B cell (primary cell): ENCODE results near the gene PSMD2. TPM values are rescaled to one million over a fixed set of nuclear protein-coding genes. Genes with fewer than 3 reads are reported as not detected.

Experiments
- ATAC-seq: fragments of 200-7000 bp; cut with Tn5 transposase; one replicate; pipeline ENCODE4 v1.10.0; 2021; ENCODE audit warnings: low read depth, mild to moderate bottlenecking, moderate number of reproducible peaks, moderate library complexity
- CTCF ChIA-PET: fragments of 350-600 bp; sonication (Branson Sonifier 250); formaldehyde crosslinking; loops from one replicate; lab custom pipeline; 2021; ENCODE audit warnings: antibody characterized with exemption, inconsistent platforms; lab: Charles Lee
- POLR2A ChIA-PET: fragments of 350-600 bp; sonication (Branson Sonifier 250); formaldehyde crosslinking; loops from one replicate; lab custom pipeline; 2021; ENCODE audit warnings: antibody characterized with exemption; lab: Charles Lee
- DNase-seq: peaks from one replicate; pipeline ENCODE4 v3.0.0; 2013
- H2AFZ ChIP-seq: 2 replicates; pipeline ENCODE4 v1.6.1; 2012; ENCODE audit warnings: mild to moderate bottlenecking, low read depth, low read length; ENCODE audit not compliant: insufficient read depth, poor library complexity, severe bottlenecking
- H3K27ac ChIP-seq, 2 donors: 1 replicate in 1 of 2; 2 replicates in 1 of 2; pipeline ENCODE4 v1.5.1; 2012 to 2013; ENCODE audit warnings: low read length in 2 of 2, mild to moderate bottlenecking in 2 of 2, moderate library complexity in 1 of 2
- H3K27me3 ChIP-seq, 4 experiments: fragments of 200-600 bp in 1 of 4; sonication (generic) in 1 of 4; replicated peaks in 1 of 4; 1 replicate in 2 of 4; 2 replicates in 2 of 4; pipeline versions ENCODE4 v1.6.1 to v1.7.0; 2013 to 2016; ENCODE audit warnings: low read length in 3 of 4, mild to moderate bottlenecking in 2 of 4, mixed read lengths in 1 of 4, moderate library complexity in 1 of 4; ENCODE audit not compliant: insufficient read depth in 4 of 4, control insufficient read depth in 3 of 4; ENCODE audit errors: control extremely low read depth in 1 of 4
- H3K36me3 ChIP-seq, 2 experiments: replicated peaks in 1 of 2; 1 replicate in 1 of 2; 2 replicates in 1 of 2; pipeline versions ENCODE4 v1.6.1 to v1.7.1; 2013; ENCODE audit warnings: low read length in 1 of 2; ENCODE audit not compliant: insufficient read depth in 2 of 2, control insufficient read depth in 1 of 2; ENCODE audit errors: control extremely low read depth in 1 of 2, extremely low read depth in 1 of 2
- H3K4me1 ChIP-seq, 2 donors: fragments of 200-600 bp in 1 of 2; sonication (generic) in 1 of 2; 1 replicate in 1 of 2; 2 replicates in 1 of 2; pipeline versions ENCODE4 v1.5.1 to v1.6.1; 2013 to 2017; ENCODE audit warnings: low read length in 2 of 2; ENCODE audit not compliant: control insufficient read depth in 2 of 2, insufficient read depth in 2 of 2
- H3K4me2 ChIP-seq: replicated peaks from 2 replicates; pipeline ENCODE3; 2012; ENCODE audit warnings: mild to moderate bottlenecking, low read depth, low read length; ENCODE audit not compliant: poor library complexity, severe bottlenecking
- H3K4me3 ChIP-seq, 5 experiments: fragments of 200-600 bp in 1 of 5; sonication (generic) in 1 of 5; 1 replicate in 3 of 5; 2 replicates in 2 of 5; pipeline versions ENCODE4 v1.5.1 to v1.7.0; 2011 to 2016; ENCODE audit warnings: low read length in 4 of 5, mild to moderate bottlenecking in 4 of 5, low read depth in 2 of 5, control low read depth in 1 of 5, moderate library complexity in 1 of 5; ENCODE audit not compliant: insufficient read depth in 1 of 5; ENCODE audit errors: control extremely low read depth in 1 of 5, extremely low read depth in 1 of 5
- H3K79me2 ChIP-seq: fragments of 200-600 bp; sonication (generic); one replicate; pipeline ENCODE4 v1.6.0; 2016; ENCODE audit warnings: low read length; ENCODE audit not compliant: control insufficient read depth, insufficient read depth
- H3K9ac ChIP-seq: fragments of 200-600 bp; sonication (generic); 2 replicates; pipeline ENCODE4 v1.6.1; 2017; ENCODE audit warnings: mild to moderate bottlenecking, low read length, moderate library complexity
- H3K9me3 ChIP-seq, 3 donors: one replicate each; pipeline versions ENCODE4 v1.6.1 to v1.7.1; 2013; ENCODE audit warnings: low read length in 2 of 3; ENCODE audit not compliant: control insufficient read depth in 2 of 3, insufficient read depth in 1 of 3; ENCODE audit errors: control extremely low read depth in 1 of 3
- H4K20me1 ChIP-seq: 2 replicates; pipeline ENCODE4 v1.6.0; 2012; ENCODE audit warnings: mild to moderate bottlenecking, low read length; ENCODE audit not compliant: insufficient read depth, control insufficient read depth, poor library complexity, severe bottlenecking
- H3K27ac Mint-ChIP-seq: one replicate; pipeline ENCODE4 v1.8.0; 2021; ENCODE audit warnings: mixed read lengths
- H3K27me3 Mint-ChIP-seq: one replicate; pipeline ENCODE4 v1.8.0; 2021; ENCODE audit warnings: mixed read lengths
- H3K4me1 Mint-ChIP-seq: one replicate; pipeline ENCODE4 v1.8.0; 2021; ENCODE audit warnings: mixed read lengths
- H3K4me3 Mint-ChIP-seq: one replicate; pipeline ENCODE4 v1.8.0; 2021; ENCODE audit warnings: mixed read lengths
- H3K9me3 Mint-ChIP-seq: one replicate; pipeline ENCODE4 v1.8.0; 2022; ENCODE audit warnings: mixed read lengths; ENCODE audit not compliant: insufficient read depth
- EZH2 ChIP-seq: IDR thresholded peaks from 2 replicates; pipeline ENCODE4 v1.6.1; 2012; ENCODE audit warnings: borderline replicate concordance, low read depth, mild to moderate bottlenecking, moderate library complexity, low read length; ENCODE audit not compliant: insufficient read depth, poor library complexity, severe bottlenecking
- WGBS: methylation state at CpG from one replicate; pipeline ENCODE4 v1.1.5; 2013; ENCODE audit warnings: missing lambda C conversion rate; ENCODE audit not compliant: insufficient coverage; 5-methylcytosine and 5-hydroxymethylcytosine counted together
- intact Hi-C: fragments of 100-400 bp; cut with micrococcal nuclease; formaldehyde crosslinking; loops from one replicate; pipeline ENCODE4 v1.10.0; 2022
- polyA plus RNA-seq: library from polyadenylated mRNA; depleted of rRNA; stranded (reverse); fragments of >200 nt; gene quantifications from 2 replicates; pipeline ENCODE4 v1.2.3, GENCODE V29; 2012
- small RNA-seq: library from RNA; depleted of rRNA; stranded (forward); fragments of <200 nt; gene quantifications from one replicate; pipeline ENCODE3, GENCODE V24; 2012; ENCODE audit warnings: low replicate concordance, low read depth; ENCODE audit not compliant: insufficient read length
- total RNA-seq, 2 donors: library from RNA; stranded (reverse); fragments of 120-200 nt in 1 of 2; gene quantifications; 1 replicate in 1 of 2; 2 replicates in 1 of 2; pipeline versions ENCODE4 v1.2.3 to v1.2.4, GENCODE V29; 2013 to 2022
- TF ChIP-seq, protein P1 (sequence below): fragments of 200-600 bp; IDR thresholded peaks from one replicate; pipeline ENCODE4 v1.8.0; 2022; ENCODE audit warnings: antibody characterized with exemption, mild to moderate bottlenecking

The PSMD2 gene
- total and polyA plus RNA-seq, 2 donors (not counting 1 experiment from before 2014, with no cell fraction given): 79.4 to 140 TPM

DNA sequence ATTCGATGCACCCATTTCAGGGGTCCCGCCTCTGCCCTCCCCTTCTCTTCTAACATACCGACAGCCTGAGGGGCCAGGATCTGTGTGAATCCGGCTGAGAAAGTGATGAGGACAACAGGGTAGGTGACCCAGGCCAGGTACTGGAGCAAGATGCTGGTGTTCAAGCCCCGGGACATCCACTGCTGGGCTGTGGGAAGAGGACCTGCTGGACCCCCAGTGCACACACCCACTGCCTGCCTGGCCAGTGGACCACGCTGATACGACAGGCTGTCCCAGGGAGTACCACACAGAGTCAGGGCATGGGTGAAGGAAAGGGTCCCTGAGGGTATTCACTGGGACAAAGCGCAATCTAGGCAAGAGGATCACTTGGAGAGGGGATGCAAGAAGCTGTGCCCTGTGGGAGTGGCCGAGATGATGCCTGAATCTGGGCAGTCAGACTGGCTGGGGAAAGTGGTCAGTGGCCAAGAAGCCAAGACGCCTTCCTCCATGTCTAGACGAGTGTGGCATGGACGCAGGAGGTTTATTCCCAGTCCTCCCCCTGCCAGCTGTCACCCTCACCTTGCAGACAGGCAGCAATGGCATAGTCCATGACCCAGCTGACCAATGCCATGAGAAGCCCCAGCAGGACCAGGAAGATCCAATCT lies 59.2 kb downstream of the PSMD2 start:
- Mint-ChIP-seq H3K27me3 (no peaks in the 10 kb centered on the region), H3K9me3 (no peaks in the 10 kb centered on the region), H3K4me1 (peaks cover 5% of the 10 kb centered on the region), H3K4me3 (peak overlapping the region; percentile 16), H3K27ac (no peak overlapping the region)
- Histone ChIP-seq H3K27me3 (no peaks in the 10 kb centered on the region), H3K4me2 (no peak overlapping the region), H3K4me3 (no peak overlapping the region), H3K36me3 (no peaks in the 10 kb centered on the region), H3K9ac (no peak overlapping the region), H3K4me1 (peaks cover 6 to 14% of the 10 kb centered on the region in 2 donors), H4K20me1 (no peaks in the 10 kb centered on the region), H3K27ac (no peak overlapping the region), H3K79me2 (peaks cover 5% of the 10 kb centered on the region), H2AFZ (no peak overlapping the region), H3K9me3 (no peaks in the 10 kb centered on the region)
- ChIA-PET CTCF (no interaction called here), POLR2A (no interaction called here)
- 91% methylated on average over 9 of the region's 12 CpGs for WGBS
- TF ChIP-seq, protein P1, sequence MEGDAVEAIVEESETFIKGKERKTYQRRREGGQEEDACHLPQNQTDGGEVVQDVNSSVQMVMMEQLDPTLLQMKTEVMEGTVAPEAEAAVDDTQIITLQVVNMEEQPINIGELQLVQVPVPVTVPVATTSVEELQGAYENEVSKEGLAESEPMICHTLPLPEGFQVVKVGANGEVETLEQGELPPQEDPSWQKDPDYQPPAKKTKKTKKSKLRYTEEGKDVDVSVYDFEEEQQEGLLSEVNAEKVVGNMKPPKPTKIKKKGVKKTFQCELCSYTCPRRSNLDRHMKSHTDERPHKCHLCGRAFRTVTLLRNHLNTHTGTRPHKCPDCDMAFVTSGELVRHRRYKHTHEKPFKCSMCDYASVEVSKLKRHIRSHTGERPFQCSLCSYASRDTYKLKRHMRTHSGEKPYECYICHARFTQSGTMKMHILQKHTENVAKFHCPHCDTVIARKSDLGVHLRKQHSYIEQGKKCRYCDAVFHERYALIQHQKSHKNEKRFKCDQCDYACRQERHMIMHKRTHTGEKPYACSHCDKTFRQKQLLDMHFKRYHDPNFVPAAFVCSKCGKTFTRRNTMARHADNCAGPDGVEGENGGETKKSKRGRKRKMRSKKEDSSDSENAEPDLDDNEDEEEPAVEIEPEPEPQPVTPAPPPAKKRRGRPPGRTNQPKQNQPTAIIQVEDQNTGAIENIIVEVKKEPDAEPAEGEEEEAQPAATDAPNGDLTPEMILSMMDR: no peak
- no peak for TF ChIP-seq EZH2
- DNase-seq: no peak
- no peak for ATAC-seq
- intact Hi-C loops: no loop called here

Small RNAs within 50 kb of the gene (small RNA-seq; reads per million reads assigned to genes)
- 5,141 reads per million, percentile 99 among the genes with 10 or more reads in this experiment for gene SNORD66

Other genes starting within 250 kb of the PSMD2 start
- not detected in 2 replicates for gene HTR3C, start 246.2 kb upstream of the PSMD2 start, total RNA-seq
- gene HTR3C, start 246.2 kb upstream of the PSMD2 start, polyA plus RNA-seq: not detected in 2 replicates
- gene HTR3E, start 202.2 kb upstream of the PSMD2 start, total RNA-seq: not detected in 2 replicates
- gene HTR3E, start 202.2 kb upstream of the PSMD2 start, polyA plus RNA-seq: not detected in 2 replicates
- 83.8 and 85.9 TPM in 2 replicates for gene EIF2B5, start 163.9 kb upstream of the PSMD2 start, total RNA-seq
- 73.2 and 77.1 TPM in 2 replicates for gene EIF2B5, start 163.9 kb upstream of the PSMD2 start, polyA plus RNA-seq
- 81.3 and 92.0 TPM in 2 replicates for gene DVL3, start 143.9 kb upstream of the PSMD2 start, total RNA-seq
- gene DVL3, start 143.9 kb upstream of the PSMD2 start, polyA plus RNA-seq: 42.7 and 49.4 TPM in 2 replicates
- gene AP2M1, start 124.4 kb upstream of the PSMD2 start, total RNA-seq: 191 and 207 TPM in 2 replicates
- 132 and 171 TPM in 2 replicates for gene AP2M1, start 124.4 kb upstream of the PSMD2 start, polyA plus RNA-seq
- 115 and 131 TPM in 2 replicates for gene ABCF3, start 113.0 kb upstream of the PSMD2 start, total RNA-seq
- 74.0 and 86.5 TPM in 2 replicates for gene ABCF3, start 113.0 kb upstream of the PSMD2 start, polyA plus RNA-seq
- 0.37 TPM in 1 of 2 replicates, not detected in the other for gene VWA5B2, start 69.7 kb upstream of the PSMD2 start, total RNA-seq
- gene VWA5B2, start 69.7 kb upstream of the PSMD2 start, polyA plus RNA-seq: 0.09 and 0.10 TPM in 2 replicates
- 32.7 and 38.6 TPM in 2 replicates for gene ALG3, start 50.3 kb upstream of the PSMD2 start, total RNA-seq
- 29.9 and 36.1 TPM in 2 replicates for gene ALG3, start 50.3 kb upstream of the PSMD2 start, polyA plus RNA-seq
- 1.5 and 2.0 TPM in 2 replicates for gene EEF1AKMT4, start 49.6 kb upstream of the PSMD2 start, total RNA-seq
- 0.61 and 2.5 TPM in 2 replicates for gene EEF1AKMT4, start 49.6 kb upstream of the PSMD2 start, polyA plus RNA-seq
- gene CAMK2N2, start 37.7 kb upstream of the PSMD2 start, total RNA-seq: 0.29 TPM in 1 of 2 replicates, not detected in the other
- not detected in 2 replicates for gene CAMK2N2, start 37.7 kb upstream of the PSMD2 start, polyA plus RNA-seq
- not detected in 2 replicates for gene ECE2, start 23.2 kb upstream of the PSMD2 start, total RNA-seq
- gene ECE2, start 23.2 kb upstream of the PSMD2 start, polyA plus RNA-seq: not detected in 2 replicates
- gene EIF4G1, start 15.4 kb downstream of the PSMD2 start, total RNA-seq: 160 TPM in 2 replicates
- gene EIF4G1, start 15.4 kb downstream of the PSMD2 start, polyA plus RNA-seq: 65.8 and 111 TPM in 2 replicates
- gene FAM131A, start 38.4 kb downstream of the PSMD2 start, total RNA-seq: 11.7 and 14.0 TPM in 2 replicates
- gene FAM131A, start 38.4 kb downstream of the PSMD2 start, polyA plus RNA-seq: 11.8 and 13.4 TPM in 2 replicates
- 8.1 and 14.4 TPM in 2 replicates for gene CLCN2, start 62.4 kb downstream of the PSMD2 start, total RNA-seq
- gene CLCN2, start 62.4 kb downstream of the PSMD2 start, polyA plus RNA-seq: 6.1 and 6.2 TPM in 2 replicates
- 60.4 and 62.4 TPM in 2 replicates for gene POLR2H, start 62.5 kb downstream of the PSMD2 start, total RNA-seq
- gene POLR2H, start 62.5 kb downstream of the PSMD2 start, polyA plus RNA-seq: 106 and 140 TPM in 2 replicates
- not detected in 2 replicates for gene THPO, start 79.0 kb downstream of the PSMD2 start, total RNA-seq
- not detected in 2 replicates for gene THPO, start 79.0 kb downstream of the PSMD2 start, polyA plus RNA-seq
- not detected in 2 replicates for gene CHRD, start 80.8 kb downstream of the PSMD2 start, total RNA-seq
- gene CHRD, start 80.8 kb downstream of the PSMD2 start, polyA plus RNA-seq: 0.10 TPM in 1 of 2 replicates, not detected in the other